SH-SY5Y (cell line): ENCODE measurements around the gene MGMT.

Experiments used
- GATA2 ChIP-seq: IDR thresholded peaks from 2 replicates; pipeline ENCODE4 v1.6.1; 2011; ENCODE audit warnings: mild to moderate bottlenecking, low read depth, low read length
- GATA3 ChIP-seq: IDR thresholded peaks from 2 replicates; pipeline ENCODE4 v1.6.1; 2011; ENCODE audit warnings: low read depth, mild to moderate bottlenecking, low read length, moderate library complexity

GRCh38 chr10:129792864-129793263, 325.8 kb downstream of the MGMT start:
- no peak for TF ChIP-seq GATA3
- TF ChIP-seq GATA2, result no peak
